RWPE2 (cell line): ENCODE data around the gene MIDN.

Experiments
- ATAC-seq: fragments of 200-7000 bp; cut with Tn5 transposase; 3 replicates; pipeline ENCODE4 v1.9.1; 2021; ENCODE audit warnings: low read depth
- DNase-seq: peaks from one replicate; pipeline ENCODE4 v3.0.0-alpha.2; 2020; ENCODE audit warnings: low spot score
- H3K27ac ChIP-seq: fragments of 450-650 bp; 2 replicates; pipeline ENCODE4 v1.5.1; 2017; ENCODE audit warnings: mild to moderate bottlenecking; ENCODE audit not compliant: poor library complexity, severe bottlenecking
- H3K27me3 ChIP-seq: fragments of 250-450 bp; sonication (Bioruptor Pico); 2 replicates; pipeline ENCODE4 v1.5.1; 2021; ENCODE audit warnings: mild to moderate bottlenecking, moderate library complexity; ENCODE audit not compliant: insufficient read depth, poor library complexity, severe bottlenecking
- H3K36me3 ChIP-seq: fragments of 250-450 bp; sonication (Bioruptor Pico); 2 replicates; pipeline ENCODE4 v1.5.1; 2020; ENCODE audit warnings: low read depth, mild to moderate bottlenecking, moderate library complexity
- H3K4me1 ChIP-seq: fragments of 250-450 bp; sonication (Bioruptor Pico); 2 replicates; pipeline ENCODE4 v1.5.1; 2021; ENCODE audit warnings: mild to moderate bottlenecking, moderate library complexity; ENCODE audit not compliant: insufficient read depth, poor library complexity, severe bottlenecking
- H3K4me3 ChIP-seq: fragments of 250-450 bp; sonication (Bioruptor Pico); 2 replicates; pipeline ENCODE4 v1.5.1; 2021; ENCODE audit warnings: mild to moderate bottlenecking, moderate library complexity; ENCODE audit not compliant: severe bottlenecking
- H3K9me3 ChIP-seq: fragments of 250-450 bp; sonication (Bioruptor Pico); 2 replicates; pipeline ENCODE4 v1.5.1; 2021; ENCODE audit warnings: mild to moderate bottlenecking, moderate library complexity; ENCODE audit not compliant: severe bottlenecking
- CTCF ChIP-seq: fragments of 450-650 bp; IDR thresholded peaks from one replicate; pipeline ENCODE4 v1.5.1; 2017; ENCODE audit warnings: mild to moderate bottlenecking, moderate library complexity; ENCODE audit not compliant: poor library complexity, severe bottlenecking

The MIDN gene

GRCh38 chr19:1276628-1277022 lies 28.2 kb downstream of the MIDN start:
- peak overlapping the region; percentile 58 for H3K4me3 ChIP-seq
- DNase-seq, result no peak

GRCh38 chr19:1277061-1277460 lies 28.7 kb downstream of the MIDN start:
- DNase-seq (no peak), ATAC-seq (no peak)
- H3K4me3 ChIP-seq, result no peak overlapping the region
- H3K36me3 ChIP-seq, result peaks cover 36% of the 10 kb centered on the region
- no peak overlapping the region for H3K27ac ChIP-seq
- H3K27me3 ChIP-seq, result no peaks in the 10 kb centered on the region
- no peak for TF ChIP-seq CTCF
- H3K4me1 ChIP-seq, result peaks cover 4% of the 10 kb centered on the region
- no peaks in the 10 kb centered on the region for H3K9me3 ChIP-seq

More at GRCh38 chr19:1276628-1277022, 28.2 kb downstream of the MIDN start:
- Histone ChIP-seq H3K9me3 (no peaks in the 10 kb centered on the region), H3K27ac (peak overlapping the region; percentile 86), H3K4me1 (peaks cover 4% of the 10 kb centered on the region), H3K27me3 (no peaks in the 10 kb centered on the region), H3K36me3 (peaks cover 40% of the 10 kb centered on the region)
- no peak for ATAC-seq
- no peak for TF ChIP-seq CTCF

- TF ChIP-seq CTCF, result no peak
- H3K27ac ChIP-seq, result no peak overlapping the region
- no peaks in the 10 kb centered on the region for H3K9me3 ChIP-seq
- H3K27me3 ChIP-seq, result no peaks in the 10 kb centered on the region
- peaks cover 4% of the 10 kb centered on the region for H3K4me1 ChIP-seq
- no peak overlapping the region for H3K4me3 ChIP-seq
- DNase-seq (no peak), ATAC-seq (no peak)
- peaks cover 26% of the 10 kb centered on the region for H3K36me3 ChIP-seq
Measured at GRCh38 chr19:1278074-1278473, 29.7 kb downstream of the MIDN start.

GRCh38 chr19:1278713-1279660 lies 30.6 kb downstream of the MIDN start:
- no peak for DNase-seq
- Histone ChIP-seq H3K4me1 (peaks cover 3% of the 10 kb centered on the region), H3K4me3 (no peak overlapping the region), H3K27ac (no peak overlapping the region), H3K27me3 (peaks cover under 1% of the 10 kb centered on the region), H3K36me3 (peaks cover 17% of the 10 kb centered on the region), H3K9me3 (no peaks in the 10 kb centered on the region)
- ATAC-seq, result no peak
- TF ChIP-seq CTCF, result no peak
